GM12878 (cell line): ENCODE measurements around the gene TRPV6. TPM values are rescaled to one million over a fixed set of nuclear protein-coding genes. Genes with fewer than 3 reads are reported as not detected.

Experiments
- ATAC-seq: fragments of 200-7000 bp; cut with Tn5 transposase; 3 replicates; pipeline ENCODE4 v1.9.1; 2020; ENCODE audit warnings: mild to moderate bottlenecking, moderate library complexity
- BruUV-seq: library from RNA; stranded (reverse); fragments of 400-500 nt; replicated peaks from 2 replicates; lab custom pipeline; 2021; lab: Mats Ljungman, UMichigan
- CTCF ChIA-PET: fragments of 300-600 bp; sonication (Branson Sonifier 250); formaldehyde crosslinking; extraction: SDS; loops from one replicate; lab custom pipeline; 2021; ENCODE audit warnings: inconsistent platforms; lab: Yijun Ruan, JAX
- POLR2A ChIA-PET: fragments of 350-600 bp; formaldehyde crosslinking; extraction: SDS; loops from one replicate; lab custom pipeline; 2021; ENCODE audit warnings: inconsistent platforms; lab: Charles Lee
- RAD21 ChIA-PET: fragments of 300-600 bp; sonication (Branson Sonifier 250); formaldehyde crosslinking; loops from one replicate; lab custom pipeline; 2023; ENCODE audit warnings: antibody characterized with exemption; ENCODE audit not compliant: unreplicated experiment; lab: Charles Lee
- SMC1A ChIA-PET: fragments of 300-600 bp; sonication (Branson Sonifier 250); formaldehyde crosslinking; loops from one replicate; lab custom pipeline; 2023; ENCODE audit not compliant: unreplicated experiment, uncharacterized antibody; lab: Charles Lee
- DNase-seq: peaks from one replicate; pipeline ENCODE4 v3.0.0-alpha.2; 2011; ENCODE audit warnings: low read depth, low spot score
- FAIRE-seq: peaks from 3 replicates; lab custom pipeline; 2011; peaks lifted over from hg19 to GRCh38; lab: Jason Lieb, UNC
- H2AFZ ChIP-seq: 2 replicates; pipeline ENCODE4 v1.6.0; 2011; ENCODE audit warnings: low read depth, low read length, control low read depth; ENCODE audit not compliant: control insufficient read depth
- H3K27ac ChIP-seq: 2 replicates; pipeline ENCODE4 v1.5.1; 2011; ENCODE audit warnings: control low read depth; ENCODE audit not compliant: control insufficient read depth, insufficient read depth
- H3K27me3 ChIP-seq, 2 experiments: replicated peaks in 1 of 2; 2 replicates each; pipeline versions ENCODE4 v1.6.0 to v1.6.1; 2011; ENCODE audit warnings: low read length in 1 of 2; ENCODE audit not compliant: control insufficient read depth in 2 of 2, insufficient read depth in 2 of 2
- H3K36me3 ChIP-seq, 2 experiments: 2 replicates each; pipeline ENCODE4 v1.5.1; 2011; ENCODE audit warnings: low read length in 1 of 2; ENCODE audit not compliant: control insufficient read depth in 2 of 2, insufficient read depth in 2 of 2
- H3K4me1 ChIP-seq: 2 replicates; pipeline ENCODE4 v1.6.1; 2011; ENCODE audit warnings: mild to moderate bottlenecking, low read length, moderate library complexity, mixed read lengths; ENCODE audit not compliant: control insufficient read depth, insufficient read depth
- H3K4me2 ChIP-seq: 2 replicates; pipeline ENCODE4 v1.6.0; 2011; ENCODE audit warnings: control low read depth; ENCODE audit not compliant: control insufficient read depth, insufficient read depth
- H3K4me3 ChIP-seq: fragments of 200-600 bp; sonication (generic); 2 replicates; pipeline ENCODE4 v1.5.1; 2016
- H3K79me2 ChIP-seq: 2 replicates; pipeline ENCODE4 v1.6.0; 2011; ENCODE audit warnings: low read length; ENCODE audit not compliant: control insufficient read depth, insufficient read depth
- H3K9ac ChIP-seq: 2 replicates; pipeline ENCODE4 v1.8.0; 2011; ENCODE audit warnings: low read length, control low read depth, mixed read lengths; ENCODE audit not compliant: control insufficient read depth, insufficient read depth
- H3K9me3 ChIP-seq: replicated peaks from 3 replicates; pipeline ENCODE4 v1.5.1; 2011; ENCODE audit warnings: mild to moderate bottlenecking, low read length; ENCODE audit not compliant: control insufficient read depth, insufficient read depth
- H4K20me1 ChIP-seq: 2 replicates; pipeline ENCODE4 v1.6.0; 2011; ENCODE audit not compliant: control insufficient read depth, insufficient read depth
- CEBPZ ChIP-seq: fragments of 150-350 bp; IDR thresholded peaks from 2 replicates; pipeline ENCODE4 v1.6.1; 2016; ENCODE audit warnings: low read depth, low read length
- MAX ChIP-seq: IDR thresholded peaks from 2 replicates; pipeline ENCODE4 v1.6.1; 2012; ENCODE audit warnings: low read depth, low read length, improper control_type of control experiment
- MYB ChIP-seq: fragments of 150-350 bp; IDR thresholded peaks from 2 replicates; pipeline ENCODE4 v1.6.1; 2014; ENCODE audit warnings: mild to moderate bottlenecking, low read depth, low read length, borderline replicate concordance
- NR2C1 ChIP-seq: fragments of 450-650 bp; IDR thresholded peaks from 2 replicates; pipeline ENCODE4 v1.6.1; 2017; ENCODE audit warnings: antibody characterized with exemption, mild to moderate bottlenecking, moderate library complexity
- SUZ12 ChIP-seq: fragments of 200-600 bp; sonication (generic); IDR thresholded peaks from one replicate; pipeline ENCODE4 v1.6.1; 2018; ENCODE audit warnings: antibody characterized with exemption, mild to moderate bottlenecking; ENCODE audit not compliant: unreplicated experiment
- TBL1XR1 ChIP-seq: IDR thresholded peaks from 2 replicates; pipeline ENCODE4 v1.6.1; 2012; ENCODE audit warnings: low read depth, low read length, improper control_type of control experiment
- TCF7 ChIP-seq: IDR thresholded peaks from 2 replicates; pipeline ENCODE4 v1.6.1; 2014; ENCODE audit warnings: antibody characterized with exemption, borderline replicate concordance
- ZBTB33 ChIP-seq: fragments of 450-650 bp; IDR thresholded peaks from 2 replicates; pipeline ENCODE4 v1.6.1; 2017; ENCODE audit warnings: mild to moderate bottlenecking
- ZZZ3 ChIP-seq: IDR thresholded peaks from 2 replicates; pipeline ENCODE4 v1.6.1; 2011; ENCODE audit warnings: low read depth; ENCODE audit not compliant: control insufficient read depth, insufficient read length
- WGBS: methylation state at CpG from one replicate; pipeline ENCODE4 v1.1.6; 2016; ENCODE audit warnings: low lambda C conversion rate; ENCODE audit not compliant: insufficient replicate concordance, insufficient coverage; ENCODE audit errors: missing lambda C conversion rate; 5-methylcytosine and 5-hydroxymethylcytosine counted together
- in situ Hi-C: fragments of 300-500 bp; cut with MboI; formaldehyde crosslinking; loops from 9 replicates; pipeline ENCODE4 v1.14.3; 2018; ENCODE audit warnings: mixed read lengths
- intact Hi-C: fragments of 100-400 bp; cut with micrococcal nuclease; formaldehyde crosslinking; loops from one replicate; pipeline ENCODE4 v1.14.2; 2022; ENCODE audit not compliant: unreplicated experiment
- polyA plus RNA-seq, 11 experiments: library from polyadenylated mRNA; depleted of rRNA in 4 of 11; unstranded in 6 of 11; stranded (reverse) in 5 of 11; fragments of >200 nt; fragmentation: Nextera tagmentation in 4 of 11; fragmentation: Illumina TruSeq in 1 of 11; extraction: Ambion mirVana in 4 of 11; extraction: Trizol in 1 of 11; gene quantifications; 1 replicate in 1 of 11; 2 replicates in 10 of 11; pipeline versions ENCODE4 v1.2.1 to v1.2.3, GENCODE V29; 2011 to 2016; ENCODE audit warnings: inconsistent platforms in 2 of 11, missing spikeins in 2 of 11, low read depth in 1 of 11
- total RNA-seq, 4 experiments: library from RNA; depleted of rRNA in 3 of 4; stranded (reverse); fragments of >200 nt in 3 of 4; fragmentation: Illumina TruSeq in 1 of 4; extraction: Trizol in 1 of 4; gene quantifications; 2 replicates each; pipeline versions ENCODE4 v1.2.1 to v1.2.3, GENCODE V29; 2013 to 2021

TRPV6 gene
- total and polyA plus RNA-seq, 10 of the 15 experiments (the other 5 are each of a cell fraction or from before 2014, with no cell fraction given), result not detected

- H4K20me1 ChIP-seq, result no peaks in the 10 kb centered on the region
- ChIA-PET CTCF (interaction anchor here (0.7 to 2.8 kb wide), 16 partner anchors 10 to 718 kb away, joined by 3 to 44 read pairs (median 4); partner anchors contain the start of gene EPHB6), SMC1A (interaction anchor here (1.4 to 2.2 kb wide), 4 partner anchors 61 to 343 kb away, joined by 3 to 13 read pairs (median 5); no protein-coding TSS in a partner anchor), POLR2A (no interaction called here), RAD21 (interaction anchor here (0.8 to 2.0 kb wide), 7 partner anchors 17 to 343 kb away, joined by 3 to 9 read pairs (median 3); no protein-coding TSS in a partner anchor)
- intact Hi-C loops, result no loop called here
- H3K36me3 ChIP-seq, result no peaks in the 10 kb centered on the region
- DNase-seq (no peak), FAIRE-seq (no peak), ATAC-seq (no peak)
- in situ Hi-C loops, result loop anchor here (5.0 to 10.0 kb wide), 2 partner anchors 130 to 343 kb away; no protein-coding TSS in a partner anchor
- no peaks in the 10 kb centered on the region for H3K79me2 ChIP-seq
- BruUV-seq, result no TSS peak
- H3K9me3 ChIP-seq, result no peaks in the 10 kb centered on the region; the same call in 2 of the 3 replicates
- no peaks in the 10 kb centered on the region for H3K27me3 ChIP-seq
- H3K27ac ChIP-seq, result no peak overlapping the region
- H2AFZ ChIP-seq, result no peak overlapping the region
- H3K4me2 ChIP-seq, result no peak overlapping the region
- H3K9ac ChIP-seq, result no peak overlapping the region
- 59% methylated on average over 15 of the region's 15 CpGs for WGBS
- TF ChIP-seq ZZZ3 (no peak), MYB (no peak), CEBPZ (no peak), TCF7 (no peak), SUZ12 (no peak), MAX (no peak), ZBTB33 (no peak), TBL1XR1 (no peak), NR2C1 (no peak)
- no peak overlapping the region for H3K4me3 ChIP-seq
- no peaks in the 10 kb centered on the region for H3K4me1 ChIP-seq
These were observed 13.4 kb downstream of the TRPV6 start for GRCh38 chr7:142872106-142872675.
